Activated naive CD8-positive, alpha-beta T cell treated with anti-CD3 and anti-CD28 coated beads, Interleukin-2, amount 50 U/mL, for 16 hours (primary cell): ENCODE data around the gene COL23A1.
"Not testable (repeated sequence)": the region's sequence is repeated elsewhere in the genome, so short reads cannot be mapped to it uniquely, and the experiment has no call there.

Experiments
- DNase-seq: peaks from one replicate; pipeline ENCODE4 v3.0.0-alpha.2; 2020; ENCODE audit warnings: low read depth, low spot score

The COL23A1 gene

GRCh38 chr5:178381921-178382695 lies 208.1 kb downstream of the COL23A1 start:
- DNase-seq: no peak

GRCh38 chr5:178381206-178381605 lies 209.0 kb downstream of the COL23A1 start:
- DNase-seq: no peak

GRCh38 chr5:178380541-178381074 lies 209.6 kb downstream of the COL23A1 start:
- no peak for DNase-seq

GRCh38 chr5:178380086-178380485 lies 210.1 kb downstream of the COL23A1 start:
- no peak for DNase-seq

- no peak for DNase-seq
Observed at GRCh38 chr5:178378527-178379484, 211.4 kb downstream of the COL23A1 start.

- no peak for DNase-seq
Observed at GRCh38 chr5:178377583-178378270, 212.5 kb downstream of the COL23A1 start.

GRCh38 chr5:178376921-178377582 lies 213.1 kb downstream of the COL23A1 start:
- no peak for DNase-seq

- DNase-seq: no peak
Observed at GRCh38 chr5:178375348-178375747, 214.8 kb downstream of the COL23A1 start.

GRCh38 chr5:178373711-178374110 lies 216.5 kb downstream of the COL23A1 start:
- DNase-seq: no peak

- DNase-seq: no peak
Observed at GRCh38 chr5:178372142-178372571, 218.0 kb downstream of the COL23A1 start.

GRCh38 chr5:178371362-178372111 lies 218.7 kb downstream of the COL23A1 start:
- DNase-seq: no peak

- no peak for DNase-seq
Observed at GRCh38 chr5:178370102-178370501, 220.1 kb downstream of the COL23A1 start.

GRCh38 chr5:178369469-178369868 lies 220.7 kb downstream of the COL23A1 start:
- not testable (repeated sequence) for DNase-seq

GRCh38 chr5:178368716-178369300 lies 221.4 kb downstream of the COL23A1 start:
- DNase-seq: no peak

- DNase-seq: no peak
Observed at GRCh38 chr5:178368274-178368673, 221.9 kb downstream of the COL23A1 start.

GRCh38 chr5:178367736-178368120 lies 222.5 kb downstream of the COL23A1 start:
- DNase-seq: no peak

- DNase-seq: no peak
Observed at GRCh38 chr5:178366998-178367735, 223.0 kb downstream of the COL23A1 start.

- DNase-seq: no peak
Observed at GRCh38 chr5:178365501-178366440, 224.4 kb downstream of the COL23A1 start.
